WTC11 (cell line): Measurements from ENCODE around the gene ZFP62. TPM values are rescaled to one million over a fixed set of nuclear protein-coding genes. Genes with fewer than 3 reads are reported as not detected.

Experiments
- ATAC-seq: fragments of 200-7000 bp; cut with Tn5 transposase; 2 replicates; pipeline ENCODE4 v1.10.0; 2021; ENCODE audit warnings: mild to moderate bottlenecking, moderate library complexity
- CTCF ChIA-PET: fragments of 300-600 bp; sonication (Branson Sonifier 250); formaldehyde crosslinking; loops from one replicate; lab custom pipeline; 2021; ENCODE audit warnings: antibody characterized with exemption; lab: Charles Lee
- POLR2A ChIA-PET: fragments of 350-600 bp; sonication (Branson Sonifier 250); formaldehyde crosslinking; loops from one replicate; lab custom pipeline; 2021; ENCODE audit warnings: antibody characterized with exemption; lab: Charles Lee
- DNase-seq: peaks from one replicate; pipeline ENCODE4 v3.0.0; 2021; ENCODE audit warnings: low spot score
- H3K27ac Mint-ChIP-seq: 2 replicates; pipeline ENCODE4 v1.8.0; 2021; ENCODE audit warnings: mixed read lengths
- H3K27me3 Mint-ChIP-seq: 2 replicates; pipeline ENCODE4 v1.8.0; 2021; ENCODE audit warnings: low read depth, mild to moderate bottlenecking, moderate library complexity, mixed read lengths
- H3K36me3 Mint-ChIP-seq: 2 replicates; pipeline ENCODE4 v1.8.0; 2021; ENCODE audit warnings: mixed read lengths
- H3K4me1 Mint-ChIP-seq: 2 replicates; pipeline ENCODE4 v1.8.0; 2022; ENCODE audit warnings: mixed read lengths
- H3K4me3 Mint-ChIP-seq: 2 replicates; pipeline ENCODE4 v1.8.0; 2021; ENCODE audit warnings: mild to moderate bottlenecking, moderate library complexity, mixed read lengths
- H3K9me3 Mint-ChIP-seq: 2 replicates; pipeline ENCODE4 v1.8.0; 2021; ENCODE audit warnings: mixed read lengths
- ATF6 ChIP-seq: sonication (generic); formaldehyde crosslinking; IDR thresholded peaks from 2 replicates; pipeline ENCODE4 v1.8.1; 2023; ENCODE audit warnings: mild to moderate bottlenecking, missing genetic modification reagents
- CREM ChIP-seq: sonication (generic); formaldehyde crosslinking; IDR thresholded peaks from 2 replicates; pipeline ENCODE4 v1.8.1; 2022; ENCODE audit warnings: mild to moderate bottlenecking, missing genetic modification reagents, moderate library complexity
- E2F4 ChIP-seq: sonication (generic); formaldehyde crosslinking; IDR thresholded peaks from 2 replicates; pipeline ENCODE4 v1.8.1; 2022; ENCODE audit warnings: low read depth, mild to moderate bottlenecking, moderate library complexity, missing genetic modification reagents, borderline replicate concordance
- E2F5 ChIP-seq: sonication (generic); formaldehyde crosslinking; IDR thresholded peaks from 2 replicates; pipeline ENCODE4 v1.8.1; 2022; ENCODE audit warnings: mild to moderate bottlenecking, moderate library complexity, missing genetic modification reagents
- ESRRA ChIP-seq: sonication (generic); formaldehyde crosslinking; IDR thresholded peaks from 2 replicates; pipeline ENCODE4 v1.8.1; 2022; ENCODE audit warnings: mild to moderate bottlenecking, missing genetic modification reagents, borderline replicate concordance
- FOXJ3 ChIP-seq: sonication (generic); formaldehyde crosslinking; IDR thresholded peaks from 2 replicates; pipeline ENCODE4 v1.9.0; 2021; ENCODE audit warnings: missing genetic modification reagents, mild to moderate bottlenecking, borderline replicate concordance
- FOXK1 ChIP-seq: sonication (generic); formaldehyde crosslinking; IDR thresholded peaks from 2 replicates; pipeline ENCODE4 v1.8.0; 2022; ENCODE audit warnings: mild to moderate bottlenecking, moderate library complexity, missing genetic modification reagents
- FOXP1 ChIP-seq: sonication (generic); formaldehyde crosslinking; IDR thresholded peaks from 2 replicates; pipeline ENCODE4 v1.8.0; 2022; ENCODE audit warnings: missing genetic modification reagents, mild to moderate bottlenecking, moderate library complexity, borderline replicate concordance
- IRF2 ChIP-seq: sonication (generic); formaldehyde crosslinking; IDR thresholded peaks from 2 replicates; pipeline ENCODE4 v1.8.0; 2022; ENCODE audit warnings: low read depth, missing genetic modification reagents, borderline replicate concordance
- NR3C1 ChIP-seq: sonication (generic); formaldehyde crosslinking; conservative IDR thresholded peaks from 2 replicates; pipeline ENCODE4 v1.8.1; 2023; ENCODE audit warnings: low read depth, mild to moderate bottlenecking, missing genetic modification reagents
- RELA ChIP-seq: sonication (generic); formaldehyde crosslinking; IDR thresholded peaks from 2 replicates; pipeline ENCODE4 v1.8.1; 2022; ENCODE audit warnings: missing genetic modification reagents, mild to moderate bottlenecking, borderline replicate concordance
- TP53 ChIP-seq: sonication (generic); formaldehyde crosslinking; IDR thresholded peaks from 2 replicates; pipeline ENCODE4 v1.8.1; 2023; ENCODE audit warnings: mild to moderate bottlenecking, missing genetic modification reagents
- ZNF219 ChIP-seq: sonication (generic); formaldehyde crosslinking; IDR thresholded peaks from 2 replicates; pipeline ENCODE4 v1.8.0; 2023; ENCODE audit warnings: missing genetic modification reagents, mild to moderate bottlenecking, borderline replicate concordance
- ZNF232 ChIP-seq: sonication (generic); formaldehyde crosslinking; IDR thresholded peaks from 2 replicates; pipeline ENCODE4 v1.8.0; 2022; ENCODE audit warnings: mild to moderate bottlenecking, missing genetic modification reagents
- total RNA-seq: library from RNA; stranded (reverse); gene quantifications from 3 replicates; pipeline ENCODE4 v1.2.3, GENCODE V29; 2021
- TF ChIP-seq, protein P1 (sequence below): sonication (generic); formaldehyde crosslinking; IDR thresholded peaks from 2 replicates; pipeline ENCODE4 v1.8.1; 2022; ENCODE audit warnings: low read depth, missing genetic modification reagents, borderline replicate concordance

Gene ZFP62
- total RNA-seq, 1 experiment from 2014 or later = 41.2 TPM

DNA sequence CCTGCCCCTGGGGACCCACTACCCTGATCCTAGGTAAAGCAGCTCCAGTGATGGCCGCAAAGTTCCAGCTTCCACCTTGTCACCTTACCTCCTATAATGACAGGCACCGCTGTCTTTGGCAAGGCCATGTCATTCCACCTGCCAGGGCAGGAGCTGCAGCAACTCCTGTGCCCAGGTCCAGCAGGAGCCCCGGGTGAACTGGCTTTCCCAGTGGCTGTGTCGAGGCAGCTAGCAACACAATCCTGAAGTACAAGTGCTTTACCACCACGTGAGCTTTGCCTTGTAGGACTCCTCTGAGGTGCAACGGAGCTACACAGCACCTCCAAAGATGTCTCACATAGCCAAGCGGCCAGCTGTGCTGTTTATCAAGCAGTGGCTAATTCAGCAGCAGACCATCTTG, 37.7 kb downstream of the ZFP62 start:
- Mint-ChIP-seq H3K4me1 (peaks cover 15% of the 10 kb centered on the region), H3K27me3 (peaks cover 32% of the 10 kb centered on the region), H3K36me3 (peaks cover 7% of the 10 kb centered on the region), H3K9me3 (peaks cover 14% of the 10 kb centered on the region), H3K27ac (no peak overlapping the region), H3K4me3 (no peak overlapping the region)
- TF ChIP-seq TP53 (no peak), ATF6 (CRISPR knock-in tag) (no peak), CREM (CRISPR knock-in tag) (no peak), FOXP1 (CRISPR knock-in tag) (no peak), E2F5 (CRISPR knock-in tag) (no peak)
- TF ChIP-seq, protein P1, sequence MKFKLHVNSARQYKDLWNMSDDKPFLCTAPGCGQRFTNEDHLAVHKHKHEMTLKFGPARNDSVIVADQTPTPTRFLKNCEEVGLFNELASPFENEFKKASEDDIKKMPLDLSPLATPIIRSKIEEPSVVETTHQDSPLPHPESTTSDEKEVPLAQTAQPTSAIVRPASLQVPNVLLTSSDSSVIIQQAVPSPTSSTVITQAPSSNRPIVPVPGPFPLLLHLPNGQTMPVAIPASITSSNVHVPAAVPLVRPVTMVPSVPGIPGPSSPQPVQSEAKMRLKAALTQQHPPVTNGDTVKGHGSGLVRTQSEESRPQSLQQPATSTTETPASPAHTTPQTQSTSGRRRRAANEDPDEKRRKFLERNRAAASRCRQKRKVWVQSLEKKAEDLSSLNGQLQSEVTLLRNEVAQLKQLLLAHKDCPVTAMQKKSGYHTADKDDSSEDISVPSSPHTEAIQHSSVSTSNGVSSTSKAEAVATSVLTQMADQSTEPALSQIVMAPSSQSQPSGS = no peak
- ChIA-PET POLR2A (no interaction called here), CTCF (interaction anchor here (0.7 kb wide), 1 partner anchor 104 kb away, joined by 3 read pairs; no protein-coding TSS in a partner anchor)
- ATAC-seq = no peak
- DNase-seq = no peak

- Mint-ChIP-seq H3K36me3 (no peaks in the 10 kb centered on the region), H3K27ac (no peak overlapping the region), H3K4me3 (no peak overlapping the region), H3K9me3 (peaks cover 3% of the 10 kb centered on the region; the same call in 1 of the 2 replicates), H3K4me1 (peaks cover 30% of the 10 kb centered on the region), H3K27me3 (peaks cover 14% of the 10 kb centered on the region)
- DNase-seq = no peak
- no peak for TF ChIP-seq FOXJ3 (CRISPR knock-in tag)
- ChIA-PET POLR2A (interaction anchor here (0.7 to 1.4 kb wide), 2 partner anchors 9 to 429 kb away, joined by 4 to 5 read pairs; no protein-coding TSS in a partner anchor), CTCF (no interaction called here)
- ATAC-seq = no peak
Observed at GRCh38 chr5:180821538-180821937, 39.5 kb downstream of the ZFP62 start.

- CTCF ChIA-PET = no interaction called here
- no peaks in the 10 kb centered on the region for H3K9me3 Mint-ChIP-seq
- peaks cover 32% of the 10 kb centered on the region for H3K4me1 Mint-ChIP-seq
- no peak for DNase-seq
- H3K4me3 Mint-ChIP-seq = no peak overlapping the region
- H3K27ac Mint-ChIP-seq = no peak overlapping the region
- TF ChIP-seq E2F4 (no peak), FOXK1 (no peak), IRF2 (CRISPR knock-in tag) (no peak), ZNF232 (CRISPR knock-in tag) (no peak), ZNF219 (CRISPR knock-in tag) (no peak), RELA (CRISPR knock-in tag) (no peak), NR3C1 (CRISPR knock-in tag) (no peak), ESRRA (CRISPR knock-in tag) (no peak)
- peaks cover 7% of the 10 kb centered on the region for H3K27me3 Mint-ChIP-seq
- POLR2A ChIA-PET = interaction anchor here (1.4 kb wide), 1 partner anchor 9 kb away, joined by 4 read pairs; no protein-coding TSS in a partner anchor
- ATAC-seq = no peak
- H3K36me3 Mint-ChIP-seq = no peaks in the 10 kb centered on the region
Observed at GRCh38 chr5:180820788-180821321, 40.2 kb downstream of the ZFP62 start.
